HG03442 (cell line): Measurements from ENCODE around the gene MICALL2.

ENCODE experiments used
- ATAC-seq: cut with Tn5 transposase; IDR thresholded peaks from one replicate; pipeline ENCODE4 v1.9.1; 2021; ENCODE audit warnings: mild to moderate bottlenecking, moderate library complexity; ENCODE audit not compliant: unreplicated experiment

The MICALL2 gene

GRCh38 chr7:1493571-1493970 lies 34.3 kb upstream of the MICALL2 start:
- no peak for ATAC-seq

GRCh38 chr7:1493129-1493528 lies 33.9 kb upstream of the MICALL2 start:
- ATAC-seq: no peak

GRCh38 chr7:1492640-1493039 lies 33.4 kb upstream of the MICALL2 start:
- no peak for ATAC-seq

GRCh38 chr7:1492221-1492620 lies 33.0 kb upstream of the MICALL2 start:
- ATAC-seq: no peak

GRCh38 chr7:1490837-1491236 lies 31.6 kb upstream of the MICALL2 start:
- no peak for ATAC-seq

GRCh38 chr7:1489336-1489735 lies 30.1 kb upstream of the MICALL2 start:
- no peak for ATAC-seq

GRCh38 chr7:1488016-1488415 lies 28.7 kb upstream of the MICALL2 start:
- no peak for ATAC-seq

GRCh38 chr7:1487466-1487865 lies 28.2 kb upstream of the MICALL2 start:
- ATAC-seq: no peak

GRCh38 chr7:1486571-1486970 lies 27.3 kb upstream of the MICALL2 start:
- ATAC-seq: no peak

GRCh38 chr7:1485156-1485555 lies 25.9 kb upstream of the MICALL2 start:
- ATAC-seq: no peak

GRCh38 chr7:1484569-1484968 lies 25.3 kb upstream of the MICALL2 start:
- ATAC-seq: no peak

GRCh38 chr7:1483536-1484505 lies 24.6 kb upstream of the MICALL2 start:
- no peak for ATAC-seq

GRCh38 chr7:1483079-1483478 lies 23.8 kb upstream of the MICALL2 start:
- ATAC-seq: no peak

GRCh38 chr7:1481300-1481699 lies 22.0 kb upstream of the MICALL2 start:
- ATAC-seq: no peak

GRCh38 chr7:1480670-1481069 lies 21.4 kb upstream of the MICALL2 start:
- no peak for ATAC-seq

- no peak for ATAC-seq
Observed at GRCh38 chr7:1479287-1479686, 20.0 kb upstream of the MICALL2 start.

GRCh38 chr7:1478480-1478879 lies 19.2 kb upstream of the MICALL2 start:
- no peak for ATAC-seq

GRCh38 chr7:1476859-1477258 lies 17.6 kb upstream of the MICALL2 start:
- ATAC-seq: no peak

- no peak for ATAC-seq
Observed at GRCh38 chr7:1475991-1476390, 16.7 kb upstream of the MICALL2 start.

- ATAC-seq: no peak
Observed at GRCh38 chr7:1475393-1475792, 16.1 kb upstream of the MICALL2 start.

- ATAC-seq: no peak
Observed at GRCh38 chr7:1474736-1475135, 15.5 kb upstream of the MICALL2 start.

- peak; percentile 57 for ATAC-seq
Observed at GRCh38 chr7:1473864-1474512, 14.7 kb upstream of the MICALL2 start.
